PC-3 (cell line): ENCODE results near the gene MYH7B. TPM values are rescaled to one million over a fixed set of nuclear protein-coding genes. Genes with fewer than 3 reads are reported as not detected.

Source experiments
- ATAC-seq: fragments of 200-7000 bp; cut with Tn5 transposase; 2 replicates; pipeline ENCODE4 v1.9.1; 2020; ENCODE audit warnings: mild to moderate bottlenecking, moderate library complexity
- BruUV-seq: library from RNA; stranded (reverse); fragments of 400-500 nt; replicated peaks from 2 replicates; lab custom pipeline; 2021; lab: Mats Ljungman, UMichigan
- CTCF ChIA-PET: fragments of 300-600 bp; sonication (Branson Sonifier 250); formaldehyde crosslinking; loops from one replicate; lab custom pipeline; 2022; ENCODE audit warnings: antibody characterized with exemption; lab: Charles Lee
- POLR2A ChIA-PET: fragments of 300-600 bp; sonication (Branson Sonifier 250); formaldehyde crosslinking; loops from one replicate; lab custom pipeline; 2022; ENCODE audit warnings: antibody characterized with exemption; ENCODE audit not compliant: unreplicated experiment; lab: Charles Lee
- DNase-seq: peaks from one replicate; pipeline ENCODE4 v3.0.0-alpha.2; 2015
- H2AFZ ChIP-seq: fragments of 300-600 bp; sonication (generic); 2 replicates; pipeline ENCODE4 v1.6.0; 2016; ENCODE audit warnings: antibody characterized with exemption, low read length
- H3F3A ChIP-seq: fragments of 300-600 bp; sonication (generic); one replicate; pipeline ENCODE4 v1.6.0; 2017; ENCODE audit warnings: antibody characterized with exemption, low read length, control low read depth, mild to moderate bottlenecking; ENCODE audit not compliant: unreplicated experiment
- H3K27ac ChIP-seq: fragments of 300-600 bp; sonication (generic); 2 replicates; pipeline ENCODE4 v1.5.1; 2016; ENCODE audit warnings: mild to moderate bottlenecking, low read length
- H3K27me3 ChIP-seq: fragments of 300-600 bp; sonication (generic); 2 replicates; pipeline ENCODE4 v1.6.1; 2016; ENCODE audit warnings: low read length, mixed read lengths
- H3K36me3 ChIP-seq: fragments of 300-600 bp; sonication (generic); 2 replicates; pipeline ENCODE4 v1.6.1; 2016; ENCODE audit warnings: low read depth, mixed run types, low read length, mixed read lengths
- H3K4me1 ChIP-seq: fragments of 300-600 bp; sonication (generic); 2 replicates; pipeline ENCODE4 v1.5.1; 2016; ENCODE audit warnings: low read length; ENCODE audit not compliant: insufficient read depth
- H3K4me2 ChIP-seq: fragments of 300-600 bp; sonication (generic); 2 replicates; pipeline ENCODE4 v1.6.0; 2016; ENCODE audit warnings: low read length
- H3K4me3 ChIP-seq: fragments of 300-600 bp; sonication (generic); 2 replicates; pipeline ENCODE4 v1.5.1; 2016; ENCODE audit warnings: mild to moderate bottlenecking, low read length, mixed read lengths
- H3K79me2 ChIP-seq: fragments of 300-600 bp; sonication (generic); 2 replicates; pipeline ENCODE4 v1.6.1; 2017; ENCODE audit warnings: low read length, mixed read lengths
- H3K9ac ChIP-seq: fragments of 300-600 bp; sonication (generic); 2 replicates; pipeline ENCODE4 v1.6.0; 2016; ENCODE audit warnings: mild to moderate bottlenecking, low read length
- H3K9me2 ChIP-seq: fragments of 300-600 bp; sonication (generic); replicated peaks from 2 replicates; pipeline ENCODE4 v1.6.1; 2016; ENCODE audit warnings: mixed run types, low read length, mixed read lengths
- H3K9me3 ChIP-seq: fragments of 300-600 bp; sonication (generic); 2 replicates; pipeline ENCODE4 v1.6.1; 2016; ENCODE audit warnings: low read length, mixed read lengths
- H4K20me1 ChIP-seq: fragments of 300-600 bp; sonication (generic); 2 replicates; pipeline ENCODE4 v1.6.1; 2016; ENCODE audit warnings: low read length, mixed read lengths
- EZH2 ChIP-seq: fragments of 300-600 bp; sonication (generic); IDR thresholded peaks from one replicate; pipeline ENCODE4 v1.6.1; 2017; ENCODE audit warnings: antibody characterized with exemption, mild to moderate bottlenecking, low read length; ENCODE audit not compliant: unreplicated experiment
- EZH2phosphoT487 ChIP-seq: fragments of 300-600 bp; sonication (generic); IDR thresholded peaks from 2 replicates; pipeline ENCODE4 v1.6.1; 2018; ENCODE audit warnings: mild to moderate bottlenecking, antibody characterized with exemption, low read length, borderline replicate concordance
- intact Hi-C: fragments of 100-400 bp; cut with micrococcal nuclease; formaldehyde crosslinking; loops from 2 replicates; pipeline ENCODE4 v1.9.0; 2023
- total RNA-seq: library from RNA; depleted of rRNA; stranded (reverse); fragments of >200 nt; gene quantifications from 2 replicates; pipeline ENCODE4 v1.2.3, GENCODE V29; 2014
- TF ChIP-seq, protein P1 (sequence below): fragments of 300-600 bp; sonication (generic); conservative IDR thresholded peaks from 2 replicates; pipeline ENCODE4 v1.5.1; 2017; ENCODE audit warnings: antibody characterized with exemption, low read depth, mild to moderate bottlenecking, low read length

MYH7B gene
- total RNA-seq, 1 experiment from 2014 or later: 0.04 TPM

DNA sequence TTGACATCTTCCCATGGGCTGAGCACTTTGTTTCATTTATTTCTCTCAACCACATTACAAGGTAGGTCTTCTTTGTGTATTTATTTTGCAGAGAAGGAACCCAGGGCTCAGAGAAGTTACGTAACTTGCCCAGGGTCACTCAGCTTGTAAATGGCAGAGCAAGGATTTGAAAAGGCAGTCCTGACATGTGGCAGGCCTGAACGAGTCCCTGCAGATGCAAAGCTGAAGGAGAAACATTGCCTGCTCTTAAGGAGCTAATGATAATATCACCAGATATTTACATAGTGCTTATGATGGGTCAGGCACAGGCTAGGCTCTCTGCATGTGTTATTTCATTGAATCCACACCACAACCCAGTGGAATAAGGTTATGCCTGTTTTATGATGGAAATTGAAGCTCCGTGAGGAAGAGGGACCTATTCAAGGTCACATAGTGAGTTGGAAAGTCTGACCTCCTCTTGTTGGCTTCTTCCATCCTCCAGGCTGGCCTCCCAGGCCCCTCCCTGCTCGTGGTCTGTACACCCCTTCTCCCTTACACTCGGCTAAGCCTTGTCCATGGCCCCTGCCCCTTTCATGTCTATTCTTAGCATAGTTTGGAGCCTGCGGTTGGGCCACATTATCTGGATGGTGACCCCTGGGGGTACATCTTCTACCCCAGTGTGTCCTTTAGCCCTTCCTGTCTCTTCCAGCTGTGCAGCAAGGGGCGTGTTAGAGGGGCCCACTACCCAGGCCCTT is 12.5 kb downstream of the MYH7B start:
- Histone ChIP-seq H3K4me2 (no peak overlapping the region), H3K79me2 (no peaks in the 10 kb centered on the region), H3K9me2 (no peaks in the 10 kb centered on the region), H3K36me3 (no peaks in the 10 kb centered on the region), H3K9ac (no peak overlapping the region), H3K9me3 (no peaks in the 10 kb centered on the region), H3F3A (no peaks in the 10 kb centered on the region), H3K4me1 (no peaks in the 10 kb centered on the region), H3K27me3 (no peaks in the 10 kb centered on the region), H2AFZ (no peak overlapping the region), H3K4me3 (no peak overlapping the region), H3K27ac (no peak overlapping the region), H4K20me1 (no peaks in the 10 kb centered on the region)
- TF ChIP-seq, protein P1, sequence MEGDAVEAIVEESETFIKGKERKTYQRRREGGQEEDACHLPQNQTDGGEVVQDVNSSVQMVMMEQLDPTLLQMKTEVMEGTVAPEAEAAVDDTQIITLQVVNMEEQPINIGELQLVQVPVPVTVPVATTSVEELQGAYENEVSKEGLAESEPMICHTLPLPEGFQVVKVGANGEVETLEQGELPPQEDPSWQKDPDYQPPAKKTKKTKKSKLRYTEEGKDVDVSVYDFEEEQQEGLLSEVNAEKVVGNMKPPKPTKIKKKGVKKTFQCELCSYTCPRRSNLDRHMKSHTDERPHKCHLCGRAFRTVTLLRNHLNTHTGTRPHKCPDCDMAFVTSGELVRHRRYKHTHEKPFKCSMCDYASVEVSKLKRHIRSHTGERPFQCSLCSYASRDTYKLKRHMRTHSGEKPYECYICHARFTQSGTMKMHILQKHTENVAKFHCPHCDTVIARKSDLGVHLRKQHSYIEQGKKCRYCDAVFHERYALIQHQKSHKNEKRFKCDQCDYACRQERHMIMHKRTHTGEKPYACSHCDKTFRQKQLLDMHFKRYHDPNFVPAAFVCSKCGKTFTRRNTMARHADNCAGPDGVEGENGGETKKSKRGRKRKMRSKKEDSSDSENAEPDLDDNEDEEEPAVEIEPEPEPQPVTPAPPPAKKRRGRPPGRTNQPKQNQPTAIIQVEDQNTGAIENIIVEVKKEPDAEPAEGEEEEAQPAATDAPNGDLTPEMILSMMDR: no peak
- no peak for TF ChIP-seq EZH2
- TF ChIP-seq EZH2phosphoT487: no peak
- DNase-seq: no peak
- ChIA-PET POLR2A (no interaction called here), CTCF (no interaction called here)
- no TSS peak for BruUV-seq
- no peak for ATAC-seq
- intact Hi-C loops: no loop called here

DNA sequence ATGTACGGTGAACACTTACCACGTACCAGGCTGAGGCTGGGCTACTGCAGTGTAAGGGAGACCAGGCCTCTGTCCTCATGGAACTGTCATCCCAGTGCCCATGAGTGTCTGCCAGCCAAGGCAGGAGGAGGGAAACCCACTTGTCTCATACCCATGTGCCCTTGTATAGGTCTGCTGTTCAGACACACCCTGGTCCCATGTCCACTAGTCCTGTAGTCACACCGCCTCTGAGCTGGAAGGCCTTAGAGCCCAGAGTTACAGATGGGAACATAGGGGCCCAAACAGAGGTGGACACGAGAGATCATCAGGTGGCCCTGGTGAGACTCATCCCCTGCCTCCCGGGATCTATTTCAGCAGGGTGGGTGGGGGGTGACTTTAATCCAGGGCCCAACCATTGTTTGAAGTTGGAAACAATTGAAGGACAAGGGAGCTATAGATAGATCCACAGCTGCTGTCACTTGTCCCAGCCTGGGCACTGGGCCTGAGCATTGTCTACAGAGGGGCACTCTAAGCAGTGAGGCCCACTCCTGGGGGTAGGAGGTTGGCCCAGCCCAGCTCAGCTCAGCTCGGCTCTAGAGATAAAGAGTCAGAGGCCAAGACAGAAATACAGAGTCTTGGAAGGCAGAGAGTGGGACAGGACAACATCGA is 14.6 kb downstream of the MYH7B start:
- POLR2A ChIA-PET: no interaction called here
- no peaks in the 10 kb centered on the region for H3K9me3 ChIP-seq
- no peak for ATAC-seq

More for the DNA sequence above, 14.6 kb downstream of the MYH7B start:
- intact Hi-C loops: no loop called here
- no peaks in the 10 kb centered on the region for H3K36me3 ChIP-seq
- H3K79me2 ChIP-seq: no peaks in the 10 kb centered on the region
- no peak overlapping the region for H2AFZ ChIP-seq
- H3K9ac ChIP-seq: no peak overlapping the region
- no peak for DNase-seq
- no peak overlapping the region for H3K4me3 ChIP-seq
- no peaks in the 10 kb centered on the region for H3K27me3 ChIP-seq
- CTCF ChIA-PET: interaction anchor here (0.5 kb wide), 1 partner anchor 344 kb away, joined by 3 read pairs; no protein-coding TSS in a partner anchor
- no peaks in the 10 kb centered on the region for H4K20me1 ChIP-seq
- no peak overlapping the region for H3K4me2 ChIP-seq
- TF ChIP-seq, protein P1: no peak
- TF ChIP-seq EZH2phosphoT487 (no peak), EZH2 (no peak)
- no peak overlapping the region for H3K27ac ChIP-seq
- no TSS peak for BruUV-seq
- no peaks in the 10 kb centered on the region for H3K9me2 ChIP-seq
- no peaks in the 10 kb centered on the region for H3K4me1 ChIP-seq
- H3F3A ChIP-seq: no peaks in the 10 kb centered on the region
